Measurements from ENCODE around the gene DICER1. TPM values are rescaled to one million over a fixed set of nuclear protein-coding genes. Genes with fewer than 3 reads are reported as not detected.

DICER1 gene
- total RNA-seq, 3 donors from 2014 or later: 74.9 to 126 (median 78.0) TPM

DNA sequence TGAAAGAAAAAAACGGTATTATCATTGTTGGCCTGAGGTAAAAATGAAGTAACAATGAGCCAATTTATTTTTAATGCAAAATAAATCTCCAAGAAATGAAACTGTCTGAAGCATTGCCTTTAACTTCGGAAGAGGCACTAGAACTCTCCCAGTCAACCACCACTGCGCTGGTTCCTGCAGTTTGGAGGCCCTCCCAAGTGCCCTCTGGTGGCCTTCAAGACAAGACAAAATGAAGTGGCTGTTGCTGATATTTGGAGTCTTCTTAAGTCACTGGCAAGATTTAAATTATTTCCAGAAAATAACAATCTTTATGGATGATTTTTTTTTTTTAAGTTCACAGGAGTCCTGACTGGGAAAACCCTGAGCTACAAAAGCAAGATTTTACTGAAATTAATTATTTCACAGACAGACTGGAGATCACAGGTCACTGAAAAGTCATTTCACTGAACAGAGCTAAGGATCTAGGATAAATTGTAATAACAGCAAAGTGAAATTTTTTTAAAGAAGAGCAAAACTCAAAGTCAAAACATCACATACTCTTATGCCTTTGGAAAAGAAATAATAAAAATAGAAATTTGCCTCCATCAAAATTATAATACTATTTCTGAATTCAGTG lies 58.2 kb downstream of the DICER1 start:
- no peaks in the 10 kb centered on the region for H3K36me3 ChIP-seq
- H3K27me3 ChIP-seq: no peaks in the 10 kb centered on the region
- H3K4me3 ChIP-seq: no peak overlapping the region
- H3K27ac ChIP-seq: no peak overlapping the region
- peak; percentile 64 for DNase-seq (ENCODE audit: low spot score in 2 of 2)
- intact Hi-C loops (cut with DNase I; ENCODE audit: low total_unique reads): no loop called here
- H3K9me3 ChIP-seq: no peaks in the 10 kb centered on the region
- no peaks in the 10 kb centered on the region for H3K4me1 ChIP-seq
- TF ChIP-seq, protein P1, sequence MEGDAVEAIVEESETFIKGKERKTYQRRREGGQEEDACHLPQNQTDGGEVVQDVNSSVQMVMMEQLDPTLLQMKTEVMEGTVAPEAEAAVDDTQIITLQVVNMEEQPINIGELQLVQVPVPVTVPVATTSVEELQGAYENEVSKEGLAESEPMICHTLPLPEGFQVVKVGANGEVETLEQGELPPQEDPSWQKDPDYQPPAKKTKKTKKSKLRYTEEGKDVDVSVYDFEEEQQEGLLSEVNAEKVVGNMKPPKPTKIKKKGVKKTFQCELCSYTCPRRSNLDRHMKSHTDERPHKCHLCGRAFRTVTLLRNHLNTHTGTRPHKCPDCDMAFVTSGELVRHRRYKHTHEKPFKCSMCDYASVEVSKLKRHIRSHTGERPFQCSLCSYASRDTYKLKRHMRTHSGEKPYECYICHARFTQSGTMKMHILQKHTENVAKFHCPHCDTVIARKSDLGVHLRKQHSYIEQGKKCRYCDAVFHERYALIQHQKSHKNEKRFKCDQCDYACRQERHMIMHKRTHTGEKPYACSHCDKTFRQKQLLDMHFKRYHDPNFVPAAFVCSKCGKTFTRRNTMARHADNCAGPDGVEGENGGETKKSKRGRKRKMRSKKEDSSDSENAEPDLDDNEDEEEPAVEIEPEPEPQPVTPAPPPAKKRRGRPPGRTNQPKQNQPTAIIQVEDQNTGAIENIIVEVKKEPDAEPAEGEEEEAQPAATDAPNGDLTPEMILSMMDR (IDR thresholded peaks at IDR 0.05): peak; percentile 39 to 66 (median 57)
- TF ChIP-seq POLR2A (IDR thresholded peaks at IDR 0.05) (no peak), POLR2AphosphoS5 (IDR thresholded peaks at IDR 0.05) (peak in 1 of 3 donors; percentile 17)

DNA sequence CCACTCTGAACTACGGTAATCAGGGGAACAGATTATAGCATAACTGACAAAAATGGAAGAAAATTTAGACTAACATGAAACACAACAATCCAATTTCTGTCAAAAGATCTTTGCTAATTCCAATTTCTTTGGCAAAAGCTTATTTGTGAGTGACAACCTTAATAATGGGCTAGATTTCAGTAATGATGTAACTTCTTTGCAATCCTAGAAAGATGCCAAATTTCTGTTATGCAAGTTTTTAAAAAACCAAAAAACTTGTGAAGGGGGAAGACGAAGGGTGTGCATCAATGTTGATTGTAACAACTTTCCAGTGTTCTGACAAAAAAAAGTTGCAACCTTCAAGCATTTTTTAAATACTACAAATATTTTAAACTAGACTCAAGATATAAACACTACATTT lies 59.9 kb downstream of the DICER1 start:
- Histone ChIP-seq H3K36me3 (no peaks in the 10 kb centered on the region), H3K27me3 (no peaks in the 10 kb centered on the region), H3K9me3 (no peaks in the 10 kb centered on the region), H3K4me1 (no peaks in the 10 kb centered on the region), H3K4me3 (no peak overlapping the region), H3K27ac (no peak overlapping the region)
- no peak for DNase-seq (ENCODE audit: low spot score in 2 of 2)
- intact Hi-C loops (cut with DNase I; ENCODE audit: low total_unique reads): no loop called here
- TF ChIP-seq POLR2A (IDR thresholded peaks at IDR 0.05): no peak
- TF ChIP-seq, protein P1 (IDR thresholded peaks at IDR 0.05): no peak
- no peak for TF ChIP-seq POLR2AphosphoS5 (IDR thresholded peaks at IDR 0.05)

DNA sequence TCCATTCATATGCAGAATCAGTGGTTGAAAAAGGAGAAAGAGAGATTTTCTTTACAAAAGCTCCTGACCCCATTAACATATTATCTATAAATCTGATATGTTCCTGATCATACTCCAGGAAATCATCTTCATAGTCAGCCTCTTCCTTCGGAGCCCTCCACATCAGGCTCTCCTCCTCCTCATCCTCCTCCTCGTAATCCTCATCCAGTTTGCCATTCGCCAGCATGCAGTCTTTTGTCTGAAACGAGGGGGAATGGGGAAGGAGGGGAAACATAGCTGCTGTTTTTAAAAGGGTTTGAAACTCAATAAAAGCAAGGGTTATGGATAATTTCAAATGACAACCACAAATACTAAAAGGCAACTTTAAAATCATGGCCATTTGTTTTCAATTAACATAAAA lies 60.9 kb downstream of the DICER1 start:
- Histone ChIP-seq H3K27me3 (no peaks in the 10 kb centered on the region), H3K4me3 (no peak overlapping the region), H3K27ac (no peak overlapping the region), H3K4me1 (no peaks in the 10 kb centered on the region), H3K9me3 (no peaks in the 10 kb centered on the region), H3K36me3 (no peaks in the 10 kb centered on the region)
- TF ChIP-seq POLR2AphosphoS5 (IDR thresholded peaks at IDR 0.05) (no peak), POLR2A (IDR thresholded peaks at IDR 0.05) (no peak)
- TF ChIP-seq, protein P1 (IDR thresholded peaks at IDR 0.05): no peak
- intact Hi-C loops (cut with DNase I; ENCODE audit: low total_unique reads): no loop called here
- DNase-seq (ENCODE audit: low spot score in 2 of 2): no peak

DNA sequence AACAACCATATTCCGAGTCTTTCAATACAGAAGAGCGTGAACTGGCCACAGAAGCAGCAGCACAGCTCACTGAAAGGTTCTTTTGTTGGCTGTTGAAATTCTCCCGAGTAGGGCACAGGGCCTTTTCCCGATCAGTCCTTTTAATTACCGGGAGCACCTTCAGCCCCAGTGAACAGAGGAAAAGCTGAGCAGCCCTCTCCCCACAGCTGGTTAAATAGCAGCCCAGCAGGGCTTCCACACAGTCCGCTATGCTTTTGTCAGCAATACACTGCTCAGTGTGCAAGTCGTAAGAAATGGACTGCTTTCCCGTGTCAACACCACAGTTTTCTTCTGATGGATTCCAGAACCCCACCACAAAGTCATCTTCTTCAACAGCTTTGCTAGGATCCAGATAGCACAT lies 61.3 kb downstream of the DICER1 start:
- Histone ChIP-seq H3K27ac (no peak overlapping the region), H3K36me3 (no peaks in the 10 kb centered on the region), H3K4me3 (no peak overlapping the region), H3K9me3 (no peaks in the 10 kb centered on the region), H3K27me3 (no peaks in the 10 kb centered on the region), H3K4me1 (no peaks in the 10 kb centered on the region)
- intact Hi-C loops (cut with DNase I; ENCODE audit: low total_unique reads): no loop called here
- TF ChIP-seq, protein P1 (IDR thresholded peaks at IDR 0.05): no peak
- TF ChIP-seq POLR2AphosphoS5 (IDR thresholded peaks at IDR 0.05): peak in 1 of 3 donors; percentile 19
- TF ChIP-seq POLR2A (IDR thresholded peaks at IDR 0.05): no peak
- no peak for DNase-seq (ENCODE audit: low spot score in 2 of 2)

DNA sequence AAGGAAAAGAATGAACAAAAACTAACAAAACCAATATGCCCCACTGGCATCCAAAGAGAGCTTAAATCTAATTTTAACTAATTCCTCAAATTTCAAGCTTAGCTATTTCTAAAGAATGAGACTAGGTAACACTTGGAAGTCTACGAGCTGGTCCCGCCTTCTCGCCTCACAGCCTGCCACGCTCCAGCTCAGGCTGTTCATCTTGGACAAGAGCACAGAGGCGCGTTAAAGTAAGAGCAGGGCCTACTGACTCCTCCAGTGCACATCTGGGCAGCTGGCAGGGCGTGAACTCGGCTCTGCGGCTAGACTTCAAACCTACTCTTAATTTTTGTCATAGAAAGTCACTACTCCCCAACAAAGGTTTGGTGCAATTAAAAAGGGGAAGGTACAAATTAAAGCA lies 64.6 kb downstream of the DICER1 start:
- Histone ChIP-seq H3K36me3 (no peaks in the 10 kb centered on the region), H3K27ac (no peak overlapping the region), H3K4me3 (no peak overlapping the region), H3K9me3 (no peaks in the 10 kb centered on the region), H3K4me1 (no peaks in the 10 kb centered on the region), H3K27me3 (no peaks in the 10 kb centered on the region)
- intact Hi-C loops (cut with DNase I; ENCODE audit: low total_unique reads): no loop called here
- DNase-seq (ENCODE audit: low spot score in 2 of 2): no peak
- TF ChIP-seq POLR2A (IDR thresholded peaks at IDR 0.05) (no peak), POLR2AphosphoS5 (IDR thresholded peaks at IDR 0.05) (no peak)
- TF ChIP-seq, protein P1 (IDR thresholded peaks at IDR 0.05): no peak
